KBM-7 (cell line): Measurements from ENCODE around the gene ZMYND15.

Experiments
- DNase-seq: peaks from one replicate; pipeline ENCODE4 v3.0.0-alpha.2; 2015
- in situ Hi-C: fragments of 300-500 bp; cut with MboI; formaldehyde crosslinking; loops from 2 replicates; pipeline ENCODE4 v1.14.3; 2020; ENCODE audit warnings: low sequenced_read_pairs, low pct_unique_long_range_greater_than_20kb, mixed read lengths

Gene ZMYND15

DNA sequence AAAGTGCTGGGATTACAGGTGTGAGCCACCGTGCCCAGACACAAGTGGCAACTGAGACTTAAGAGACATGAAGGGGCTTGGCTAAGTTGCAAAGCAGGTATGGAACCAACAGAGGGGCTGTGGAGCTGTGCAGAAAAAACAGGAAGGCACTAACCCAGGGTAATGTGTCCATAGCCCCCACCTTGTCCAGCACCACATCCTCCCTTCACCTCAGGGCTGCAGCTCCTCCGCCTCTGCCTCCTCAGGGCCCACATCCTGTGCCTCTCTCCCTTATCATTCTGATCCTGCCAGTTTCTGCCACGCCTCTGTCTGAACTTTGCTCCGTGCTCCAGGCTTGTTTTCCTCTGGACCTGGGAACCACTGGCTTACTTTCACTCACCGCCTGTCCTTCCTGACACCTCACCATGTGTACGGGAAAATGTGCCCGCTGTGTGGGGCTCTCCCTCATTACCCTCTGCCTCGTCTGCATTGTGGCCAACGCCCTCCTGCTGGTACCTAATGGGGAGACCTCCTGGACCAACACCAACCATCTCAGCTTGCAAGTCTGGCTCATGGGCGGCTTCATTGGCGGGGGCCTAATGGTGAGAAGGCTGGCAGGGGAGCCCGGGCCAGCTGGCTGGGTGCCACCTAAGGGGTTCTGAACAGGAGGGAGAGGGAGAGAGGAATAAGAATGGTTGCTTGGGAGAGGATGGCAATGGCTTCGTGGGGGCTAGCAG, 32.0 kb downstream of the ZMYND15 start, which contains the start of gene TM4SF5:
TM4SF5 (plus strand) TSS at position 368 of the 716 bp plus-strand sequence; CDS start at position 405, 37 bp downstream.
- DNase-seq: no peak
- in situ Hi-C loops: no loop called here

GRCh38 chr17:4772235-4772613, 32.6 kb downstream of the ZMYND15 start:
- DNase-seq: no peak
- in situ Hi-C loops: no loop called here

GRCh38 chr17:4777969-4778760, 38.5 kb downstream of the ZMYND15 start:
- in situ Hi-C loops: no loop called here
- no peak for DNase-seq

DNA sequence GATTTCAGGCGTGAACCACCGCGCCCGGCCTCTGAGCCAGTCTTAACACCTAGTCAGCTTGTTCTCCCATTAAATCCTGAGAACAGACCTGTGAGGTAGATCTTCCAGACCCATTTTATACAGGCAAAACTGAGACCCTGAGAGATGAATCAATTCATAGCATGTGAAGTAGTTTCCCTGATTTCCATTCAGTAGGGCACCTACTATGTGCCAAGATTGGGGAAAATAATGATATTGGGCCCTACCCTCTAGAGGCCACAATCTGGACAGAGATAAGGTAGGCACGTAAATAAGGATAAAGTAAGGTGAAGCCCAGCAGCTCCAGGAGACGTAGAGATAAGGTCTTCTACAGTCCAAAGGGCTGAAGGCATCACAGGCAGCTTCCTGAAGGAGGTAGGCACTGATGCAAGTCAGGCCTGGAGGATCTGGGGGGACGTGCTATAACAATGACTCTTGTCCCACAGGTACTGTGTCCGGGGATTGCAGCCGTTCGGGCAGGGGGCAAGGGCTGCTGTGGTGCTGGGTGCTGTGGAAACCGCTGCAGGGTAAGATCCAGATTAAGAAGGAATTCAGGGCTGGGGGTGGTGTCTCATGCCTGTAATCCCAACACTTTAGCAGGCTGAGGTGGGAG, 40.8 kb downstream of the ZMYND15 start:
- DNase-seq: no peak
- in situ Hi-C loops: no loop called here

- in situ Hi-C loops: no loop called here
- no peak for DNase-seq
Measured at GRCh38 chr17:4782652-4783051, 43.0 kb downstream of the ZMYND15 start.

DNA sequence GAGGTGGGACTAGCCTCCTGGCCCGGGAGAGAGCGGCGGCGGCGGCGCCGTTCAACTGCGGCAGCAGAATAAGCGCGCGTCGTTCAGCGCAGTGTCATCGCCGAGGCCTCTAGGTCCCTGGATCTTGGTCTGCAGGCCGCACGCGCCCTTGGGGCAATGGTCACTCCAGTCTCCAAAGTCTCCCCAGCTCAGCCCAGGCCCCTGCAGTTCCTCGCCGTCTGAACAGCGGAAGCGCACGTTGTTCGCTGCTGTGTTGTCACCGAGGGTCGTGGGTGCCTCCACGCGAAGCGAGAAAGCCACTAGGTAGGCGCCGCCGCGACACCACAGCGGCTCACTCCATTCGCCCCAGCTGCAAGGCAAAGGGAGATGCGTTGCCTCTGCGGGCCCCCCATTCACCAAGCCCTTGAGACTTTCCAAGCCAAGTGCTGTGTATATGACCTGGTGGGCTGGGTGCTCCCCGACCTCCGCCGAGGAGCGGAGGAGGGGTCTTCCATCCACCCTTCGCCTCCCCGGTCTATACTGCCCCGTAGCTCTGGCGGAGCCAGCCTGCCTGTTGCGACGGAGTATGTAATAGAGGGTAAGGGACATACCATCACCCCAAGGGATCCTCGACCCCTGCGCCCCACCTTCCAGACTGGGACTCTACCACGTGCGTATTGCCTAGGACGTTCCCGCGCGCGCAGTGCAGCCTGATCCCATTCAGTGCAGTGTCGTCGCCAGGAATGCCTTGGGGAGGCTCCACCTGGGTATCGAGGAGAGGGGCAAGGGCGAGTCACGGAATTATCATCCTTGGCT, 45.9 kb downstream of the ZMYND15 start:
- DNase-seq: no peak
- in situ Hi-C loops: no loop called here

- in situ Hi-C loops: no loop called here
- DNase-seq: peak; percentile 21
Measured at GRCh38 chr17:4786106-4786511, 46.5 kb downstream of the ZMYND15 start, which contains the start of gene VMO1. Gene VMO1 (minus strand): TSS chr17:4786364. CDS start chr17:4786352, 12 bp downstream.

GRCh38 chr17:4786516-4786915, 46.9 kb downstream of the ZMYND15 start:
- in situ Hi-C loops: no loop called here

DNA sequence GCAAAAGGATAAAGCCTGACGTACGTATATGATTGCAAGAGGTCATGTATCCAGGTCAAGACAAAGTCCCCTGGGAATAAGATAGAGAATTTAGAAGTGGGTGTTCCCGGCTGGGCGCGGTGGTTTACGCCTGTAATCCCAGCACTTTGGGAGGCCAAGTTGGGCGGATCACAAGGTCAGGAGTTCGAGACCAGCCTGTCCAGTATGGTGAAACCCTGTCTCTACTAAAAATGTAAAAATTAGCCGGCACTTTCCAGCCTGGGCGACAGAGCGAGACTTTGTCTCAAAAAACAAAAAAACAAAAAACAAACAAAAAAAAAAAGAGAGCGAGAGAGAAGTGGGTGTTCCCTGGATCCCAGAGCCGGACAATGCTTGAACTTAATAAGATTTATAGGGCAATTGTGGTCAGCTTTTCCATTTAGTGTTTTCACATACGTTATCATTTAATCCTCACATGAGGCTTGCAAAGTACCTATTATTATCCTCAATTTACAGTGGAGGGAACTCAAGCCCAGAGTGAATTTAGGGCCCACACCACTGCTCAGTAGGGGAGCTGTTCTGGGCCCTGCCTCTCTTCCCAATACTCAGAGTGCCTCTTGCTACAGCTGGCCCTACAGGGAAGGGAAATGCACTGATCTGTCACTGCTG, 48.6 kb downstream of the ZMYND15 start:
- no peak for DNase-seq
- in situ Hi-C loops: no loop called here

More at GRCh38 chr17:4786516-4786915, 46.9 kb downstream of the ZMYND15 start:
- DNase-seq: no peak

DNA sequence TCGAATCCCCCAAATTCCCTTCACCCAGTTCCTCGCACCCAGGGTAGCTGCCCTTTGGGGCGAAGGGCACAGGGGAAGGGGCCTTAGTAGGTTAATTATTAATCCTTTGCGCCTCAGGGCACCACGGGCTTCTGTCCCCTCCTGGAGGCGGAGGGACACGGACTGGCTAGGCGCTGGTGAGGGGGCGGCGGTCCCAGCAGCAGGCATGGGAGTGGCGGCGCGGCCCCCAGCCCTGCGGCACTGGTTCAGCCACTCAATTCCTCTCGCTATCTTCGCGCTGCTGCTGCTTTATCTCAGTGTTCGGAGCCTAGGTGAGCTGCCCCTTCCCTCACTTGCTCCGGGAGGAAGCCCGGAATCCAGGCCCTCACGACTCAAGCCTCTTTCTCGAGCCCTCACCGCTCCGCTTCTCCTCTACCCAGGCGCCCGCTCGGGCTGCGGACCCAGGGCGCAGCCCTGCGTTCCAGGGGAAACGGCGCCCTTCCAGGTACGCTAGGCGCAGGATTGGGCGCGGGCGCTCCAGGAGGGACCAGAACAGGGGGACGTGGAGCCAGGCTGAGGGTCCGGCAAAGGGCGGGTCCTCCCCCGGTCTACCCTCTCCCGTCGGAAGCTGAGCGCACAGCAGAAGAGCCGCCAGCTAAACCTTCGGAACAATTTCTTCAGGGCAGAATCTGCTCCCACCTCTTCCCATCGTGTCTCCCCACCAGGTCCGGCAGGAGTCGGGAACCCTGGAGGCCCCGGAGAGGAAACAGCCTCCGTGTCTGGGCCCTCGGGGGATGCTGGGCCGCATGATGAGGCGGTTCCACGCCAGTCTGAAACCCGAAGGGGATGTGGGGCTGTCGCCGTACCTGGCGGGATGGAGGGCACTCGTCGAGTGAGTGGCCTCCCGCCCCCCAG, 49.4 kb downstream of the ZMYND15 start, which contains the start of gene GLTPD2:
GLTPD2 (plus strand) TSS at position 158 of the 894 bp plus-strand sequence; CDS start at position 206, 48 bp downstream.
- DNase-seq: no peak
- in situ Hi-C loops: no loop called here

DNA sequence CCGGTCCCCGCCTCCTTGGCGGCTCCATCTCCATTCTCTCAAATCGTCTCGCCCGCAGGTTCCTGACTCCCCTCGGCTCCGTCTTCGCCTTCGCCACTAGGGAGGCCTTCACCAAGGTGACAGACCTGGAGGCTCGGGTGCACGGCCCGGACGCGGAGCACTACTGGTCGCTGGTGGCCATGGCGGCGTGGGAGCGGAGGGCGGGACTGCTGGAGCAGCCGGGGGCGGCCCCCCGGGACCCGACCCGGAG, 50.0 kb downstream of the ZMYND15 start:
- in situ Hi-C loops: no loop called here
- DNase-seq: no peak

- in situ Hi-C loops: no loop called here
- peak; percentile 89 for DNase-seq
Measured at GRCh38 chr17:4789951-4790704, 50.5 kb downstream of the ZMYND15 start.

DNA sequence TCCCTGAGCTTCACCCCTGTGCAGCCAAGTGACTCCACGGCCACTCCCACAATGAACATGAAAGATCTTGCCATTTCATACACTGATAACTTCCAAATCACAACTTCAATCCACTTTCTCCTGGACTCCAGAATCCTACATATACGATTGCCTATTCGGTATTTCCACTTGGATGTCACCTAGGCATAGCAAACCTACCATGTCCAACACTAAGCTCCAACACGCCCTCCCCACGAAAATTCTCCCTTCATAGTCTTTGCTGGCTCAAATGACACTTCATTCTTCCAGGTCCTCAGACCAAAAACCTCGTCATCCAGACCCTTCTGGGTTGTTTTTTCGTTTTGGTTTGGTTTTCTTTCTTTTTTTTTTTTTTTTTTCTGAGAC, 51.1 kb downstream of the ZMYND15 start:
- in situ Hi-C loops: no loop called here

DNA sequence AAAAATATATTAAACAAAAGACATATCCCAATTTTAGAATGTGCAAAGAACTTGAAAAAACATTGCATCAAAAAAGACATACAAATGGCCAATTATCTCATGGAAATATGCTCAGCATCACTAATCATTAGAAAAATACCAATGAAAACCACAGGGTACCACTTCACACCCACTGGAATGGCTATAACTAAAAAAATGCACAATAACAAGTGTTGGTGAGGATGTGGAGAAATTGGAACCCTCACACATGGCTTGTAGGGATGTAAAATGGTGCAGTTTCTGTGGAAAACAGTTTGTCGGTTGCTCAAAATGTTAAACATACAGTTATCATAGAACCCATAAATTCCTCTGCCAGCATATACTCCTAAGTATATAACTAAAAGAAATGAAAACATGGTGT, 55.5 kb downstream of the ZMYND15 start:
- no peak for DNase-seq

More for the DNA sequence above, 51.1 kb downstream of the ZMYND15 start:
- no peak for DNase-seq

More for the DNA sequence above, 55.5 kb downstream of the ZMYND15 start:
- in situ Hi-C loops: no loop called here
